Breast epithelium (tissue), 4 donors: ENCODE data around the gene CDC14B. TPM values are rescaled to one million over a fixed set of nuclear protein-coding genes. Genes with fewer than 3 reads are reported as not detected.

Experiments
- DNase-seq, 2 donors: peaks; one replicate each; pipeline ENCODE4 v3.0.0-alpha.2; 2019; ENCODE audit warnings: low spot score in 2 of 2
- H3K27ac ChIP-seq, 2 donors: fragments of 200-600 bp; sonication (generic) in 1 of 2; one replicate each; pipeline ENCODE4 v1.5.1; 2016 to 2019; ENCODE audit warnings: mild to moderate bottlenecking in 1 of 2
- H3K27me3 ChIP-seq, 2 donors: fragments of 200-600 bp; sonication (generic) in 1 of 2; one replicate each; pipeline versions ENCODE4 v1.5.1 to v1.6.0; 2017 to 2019; ENCODE audit warnings: control low read depth in 1 of 2, mild to moderate bottlenecking in 1 of 2
- H3K36me3 ChIP-seq: fragments of 200-600 bp; one replicate; pipeline ENCODE4 v1.5.1; 2019
- H3K4me1 ChIP-seq, 2 donors: fragments of 200-600 bp; sonication (generic); one replicate each; pipeline ENCODE4 v1.5.1; 2016 to 2019; ENCODE audit warnings: control low read depth in 1 of 2
- H3K4me3 ChIP-seq, 3 donors: fragments of 200-600 bp; sonication (generic); 1 replicate in 2 of 3; 2 replicates in 1 of 3; pipeline ENCODE4 v1.5.1; 2016 to 2019; ENCODE audit warnings: mild to moderate bottlenecking in 3 of 3, moderate library complexity in 2 of 3
- H3K9me3 ChIP-seq, 2 donors: fragments of 200-600 bp; sonication (generic) in 1 of 2; one replicate each; pipeline ENCODE4 v1.5.1; 2016 to 2019; ENCODE audit warnings: control low read depth in 1 of 2
- POLR2A ChIP-seq: fragments of 450-650 bp; IDR thresholded peaks from one replicate; pipeline ENCODE4 v1.6.1; 2016; ENCODE audit warnings: antibody characterized with exemption, mild to moderate bottlenecking, moderate library complexity
- POLR2AphosphoS5 ChIP-seq, 3 donors: sonication (generic); formaldehyde crosslinking; IDR thresholded peaks; one replicate each; pipeline ENCODE4 v1.6.1; 2017; ENCODE audit warnings: antibody characterized with exemption in 3 of 3
- intact Hi-C: fragments of 100-400 bp; cut with DNase I; formaldehyde crosslinking; loops from one replicate; pipeline ENCODE4 v1.15.1; 2023; ENCODE audit warnings: low total_unique reads
- total RNA-seq, 3 donors: library from RNA; depleted of rRNA; stranded (reverse); fragments of >200 nt; gene quantifications; one replicate each; pipeline ENCODE4 v1.1.0, GENCODE V29; 2016
- TF ChIP-seq, protein P1 (sequence below), 3 donors: fragments of 450-650 bp; IDR thresholded peaks; one replicate each; pipeline ENCODE4 v1.5.1; 2016 to 2017; ENCODE audit warnings: antibody characterized with exemption in 3 of 3, mild to moderate bottlenecking in 3 of 3, moderate library complexity in 3 of 3

Gene CDC14B
- total RNA-seq, 3 donors from 2014 or later, result 22.0 to 33.4 (median 23.9) TPM

DNA sequence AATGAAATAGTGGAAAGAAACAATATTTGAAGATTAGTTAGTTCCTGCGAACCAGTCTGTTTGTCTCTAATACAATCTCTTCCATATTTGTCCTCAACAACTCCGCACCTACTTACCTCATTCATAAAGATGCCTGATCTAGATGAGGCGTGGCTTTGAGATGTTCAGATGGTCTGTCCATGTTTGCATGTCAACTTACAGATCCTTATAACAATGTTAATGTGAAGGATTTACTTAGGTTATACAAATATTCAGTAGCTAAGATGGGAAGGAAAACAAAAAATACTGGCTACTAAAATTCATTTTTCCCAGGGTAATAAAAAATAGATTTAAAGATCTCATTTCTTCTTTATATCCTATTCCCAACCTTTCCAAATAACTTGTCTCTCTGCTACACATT, 8.3 kb downstream of the CDC14B start:
- Histone ChIP-seq H3K36me3 (no peaks in the 10 kb centered on the region), H3K27me3 (no peaks in the 10 kb centered on the region), H3K4me3 (no peak overlapping the region), H3K9me3 (no peaks in the 10 kb centered on the region), H3K4me1 (no peaks in the 10 kb centered on the region), H3K27ac (no peak overlapping the region)
- no peak for DNase-seq
- TF ChIP-seq POLR2A (no peak), POLR2AphosphoS5 (IDR thresholded peaks at IDR 0.05) (no peak)
- TF ChIP-seq, protein P1, sequence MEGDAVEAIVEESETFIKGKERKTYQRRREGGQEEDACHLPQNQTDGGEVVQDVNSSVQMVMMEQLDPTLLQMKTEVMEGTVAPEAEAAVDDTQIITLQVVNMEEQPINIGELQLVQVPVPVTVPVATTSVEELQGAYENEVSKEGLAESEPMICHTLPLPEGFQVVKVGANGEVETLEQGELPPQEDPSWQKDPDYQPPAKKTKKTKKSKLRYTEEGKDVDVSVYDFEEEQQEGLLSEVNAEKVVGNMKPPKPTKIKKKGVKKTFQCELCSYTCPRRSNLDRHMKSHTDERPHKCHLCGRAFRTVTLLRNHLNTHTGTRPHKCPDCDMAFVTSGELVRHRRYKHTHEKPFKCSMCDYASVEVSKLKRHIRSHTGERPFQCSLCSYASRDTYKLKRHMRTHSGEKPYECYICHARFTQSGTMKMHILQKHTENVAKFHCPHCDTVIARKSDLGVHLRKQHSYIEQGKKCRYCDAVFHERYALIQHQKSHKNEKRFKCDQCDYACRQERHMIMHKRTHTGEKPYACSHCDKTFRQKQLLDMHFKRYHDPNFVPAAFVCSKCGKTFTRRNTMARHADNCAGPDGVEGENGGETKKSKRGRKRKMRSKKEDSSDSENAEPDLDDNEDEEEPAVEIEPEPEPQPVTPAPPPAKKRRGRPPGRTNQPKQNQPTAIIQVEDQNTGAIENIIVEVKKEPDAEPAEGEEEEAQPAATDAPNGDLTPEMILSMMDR (IDR thresholded peaks at IDR 0.05), result no peak
- intact Hi-C loops, result no loop called here

DNA sequence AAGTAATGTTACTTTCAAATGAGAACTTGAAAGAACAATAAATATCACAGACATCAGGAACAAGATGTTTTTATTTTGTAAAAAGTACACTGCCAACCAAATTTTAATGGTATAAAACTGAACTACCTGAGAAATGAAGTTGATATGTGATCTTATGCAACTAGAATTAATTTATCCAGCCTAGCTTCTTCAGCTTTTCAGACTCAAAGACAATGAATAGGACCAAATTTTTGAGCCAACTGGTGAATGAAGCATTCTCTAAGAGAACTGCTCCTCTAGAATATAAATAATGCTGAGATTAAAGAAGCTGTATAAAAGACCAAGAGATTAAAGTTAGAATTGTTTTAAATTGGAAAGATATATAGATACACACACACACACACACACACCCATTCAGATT, 9.9 kb downstream of the CDC14B start:
- DNase-seq, result no peak
- H3K4me3 ChIP-seq, result no peak overlapping the region
- no peaks in the 10 kb centered on the region for H3K4me1 ChIP-seq
- TF ChIP-seq POLR2A (no peak), POLR2AphosphoS5 (IDR thresholded peaks at IDR 0.05) (no peak)
- TF ChIP-seq, protein P1 (IDR thresholded peaks at IDR 0.05), result no peak
- intact Hi-C loops, result no loop called here
- H3K36me3 ChIP-seq, result no peaks in the 10 kb centered on the region
- no peaks in the 10 kb centered on the region for H3K9me3 ChIP-seq
- no peaks in the 10 kb centered on the region for H3K27me3 ChIP-seq
- H3K27ac ChIP-seq, result no peak overlapping the region

DNA sequence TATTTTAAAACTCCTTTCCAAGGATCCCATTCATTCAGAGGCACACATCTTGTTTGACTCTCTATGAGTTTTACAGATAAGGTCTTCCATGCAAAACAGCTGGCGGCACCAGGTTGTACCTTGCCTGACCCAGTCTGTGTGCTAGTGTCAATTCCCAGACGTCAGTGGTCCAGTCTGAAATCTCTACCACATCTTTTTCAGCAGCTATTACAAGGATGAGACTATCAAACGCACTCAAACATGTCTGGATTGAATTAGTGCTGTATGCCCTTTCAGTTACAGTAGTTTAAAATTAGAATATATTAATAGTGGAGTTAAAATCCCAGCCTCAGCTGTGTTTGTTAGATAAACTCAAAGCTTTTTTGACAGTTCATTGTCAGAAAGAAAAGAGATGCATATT, 11.7 kb downstream of the CDC14B start:
- no peak for TF ChIP-seq POLR2A
- TF ChIP-seq POLR2AphosphoS5 (IDR thresholded peaks at IDR 0.05), result no peak
- TF ChIP-seq, protein P1 (IDR thresholded peaks at IDR 0.05), result no peak
- no peak overlapping the region for H3K27ac ChIP-seq
- no peaks in the 10 kb centered on the region for H3K9me3 ChIP-seq
- H3K27me3 ChIP-seq, result no peaks in the 10 kb centered on the region
- intact Hi-C loops, result no loop called here
- H3K36me3 ChIP-seq, result no peaks in the 10 kb centered on the region
- DNase-seq, result no peak
- H3K4me3 ChIP-seq, result no peak overlapping the region
- H3K4me1 ChIP-seq, result no peaks in the 10 kb centered on the region

DNA sequence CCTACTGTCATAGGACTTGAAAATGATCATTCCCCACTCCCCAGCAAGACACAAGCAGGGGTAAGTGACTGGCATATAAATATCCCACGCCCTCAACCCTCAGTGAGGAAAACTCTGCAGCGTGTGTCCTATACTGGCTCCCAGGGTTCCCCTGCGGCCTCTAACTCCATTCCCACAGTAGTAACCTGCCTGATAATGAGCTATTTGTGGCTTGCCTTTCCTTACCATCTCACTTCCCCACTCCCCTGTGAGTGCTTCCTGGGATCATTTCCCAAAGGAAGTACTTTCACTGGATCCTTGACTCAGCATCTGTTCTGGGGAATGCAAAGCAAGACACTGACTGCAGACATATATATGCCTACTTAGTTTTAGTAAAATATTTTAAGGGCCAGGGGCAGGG, 14.3 kb downstream of the CDC14B start:
- intact Hi-C loops, result no loop called here
- Histone ChIP-seq H3K36me3 (no peaks in the 10 kb centered on the region), H3K4me1 (no peaks in the 10 kb centered on the region), H3K9me3 (no peaks in the 10 kb centered on the region), H3K27ac (no peak overlapping the region), H3K4me3 (no peak overlapping the region), H3K27me3 (no peaks in the 10 kb centered on the region)
- DNase-seq, result no peak
- no peak for TF ChIP-seq POLR2AphosphoS5 (IDR thresholded peaks at IDR 0.05)
- TF ChIP-seq, protein P1 (IDR thresholded peaks at IDR 0.05), result no peak
- TF ChIP-seq POLR2A, result no peak

DNA sequence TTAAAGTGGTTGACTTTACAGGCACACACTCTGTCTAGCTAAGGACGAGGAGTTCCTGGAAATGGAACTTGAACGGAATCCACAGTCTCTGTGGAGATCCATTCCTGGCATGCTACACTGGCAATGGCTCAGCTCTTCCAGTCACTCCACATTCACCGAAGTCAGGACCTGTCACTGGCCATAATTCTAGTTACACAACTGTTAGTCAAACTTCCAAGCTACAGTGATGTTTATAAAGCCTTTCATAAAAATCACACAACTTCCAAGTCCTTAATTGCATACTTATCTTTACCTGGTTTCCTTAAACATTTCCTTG, 15.7 kb downstream of the CDC14B start:
- no peak for DNase-seq
- intact Hi-C loops, result no loop called here
- Histone ChIP-seq H3K27ac (peak overlapping the region; percentile 50 to 78), H3K27me3 (no peaks in the 10 kb centered on the region), H3K4me3 (peak overlapping the region in 1 of 3 donors; percentile 5), H3K36me3 (no peaks in the 10 kb centered on the region), H3K9me3 (no peaks in the 10 kb centered on the region), H3K4me1 (no peaks in the 10 kb centered on the region)
- TF ChIP-seq POLR2A, result no peak
- TF ChIP-seq POLR2AphosphoS5 (IDR thresholded peaks at IDR 0.05), result peak in 2 of 3 donors; percentile 69 to 86
